T-helper 2 cell (primary cell): Measurements from ENCODE around the gene SAMD9.
"Not testable (repeated sequence)": the region's sequence is repeated elsewhere in the genome, so short reads cannot be mapped to it uniquely, and the experiment has no call there.

Source experiments
- DNase-seq, 5 experiments: peaks; one replicate each; pipeline versions ENCODE4 v3.0.0 to v3.0.0-alpha.2; 2012 to 2022
- total RNA-seq, 2 donors: gene quantifications; one replicate each; lab custom pipeline; 2026; lab: John Stamatoyannopoulos, UW

SAMD9 gene
- 115 to 201 reads per million in 2 donors for total RNA-seq

DNA sequence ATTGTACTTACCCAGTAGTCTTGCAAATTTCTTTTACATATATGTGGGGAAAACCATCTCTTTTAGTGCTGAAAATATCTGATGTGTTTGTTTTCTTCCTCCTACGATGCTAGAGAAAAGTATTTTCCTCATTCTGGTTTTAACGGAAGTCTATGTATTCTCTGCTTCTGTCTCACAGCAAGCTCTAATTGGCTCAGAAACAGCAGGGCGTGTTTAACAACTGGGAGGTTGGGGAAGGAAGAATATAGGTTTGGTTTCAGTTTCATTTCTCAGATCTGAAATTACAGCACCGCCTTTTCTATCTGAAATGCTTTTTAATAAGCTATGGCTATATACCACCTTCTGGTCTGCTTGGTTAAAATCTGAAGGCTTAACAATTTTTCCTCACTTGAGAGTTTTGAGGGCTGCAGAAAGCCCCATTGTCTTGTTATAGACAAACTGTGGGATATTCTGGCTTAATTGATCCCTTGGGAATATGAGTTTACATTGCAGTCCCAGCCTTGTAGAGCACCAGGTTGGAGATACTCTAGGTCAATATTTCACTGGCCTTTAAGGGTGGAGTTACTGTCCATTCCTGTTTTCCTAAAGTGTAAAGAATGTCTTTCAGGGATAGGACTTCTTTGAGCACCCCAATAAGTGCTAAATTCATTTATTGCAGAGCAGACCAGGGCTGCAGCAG is at the start of gene SAMD9:
SAMD9 (minus strand) TSS at position 128 of the 679 bp plus-strand sequence. CDS start 11,882 bp downstream, outside the sequence.
- DNase-seq = peak in 4 of 5 experiments; percentile 6 to 93 (median 57)

DNA sequence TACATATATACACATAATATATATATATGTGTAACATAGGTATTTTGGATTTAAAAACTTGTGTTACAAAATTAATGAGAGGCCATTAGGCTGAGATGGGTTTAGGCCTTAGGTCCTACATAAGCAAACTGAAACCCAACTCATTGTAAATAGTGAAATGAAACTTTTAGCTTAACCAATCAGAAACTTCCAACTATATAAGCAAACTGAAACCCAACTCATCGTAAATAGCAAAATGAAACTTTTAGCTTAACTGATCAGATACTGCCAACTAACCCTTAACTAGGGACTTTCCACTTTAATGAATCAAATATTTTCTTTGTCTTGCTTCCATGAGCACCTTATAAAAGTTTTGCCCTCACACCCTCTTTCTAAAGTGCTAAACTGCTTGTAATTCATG is 47.7 kb upstream of the SAMD9 start:
- DNase-seq = peak in 1 of 5 experiments; percentile 80

- DNase-seq = no peak
Observed at GRCh38 chr7:93164766-93165165, 47.0 kb upstream of the SAMD9 start.

- DNase-seq = no peak
Observed at GRCh38 chr7:93161181-93161762, 43.5 kb upstream of the SAMD9 start.

DNA sequence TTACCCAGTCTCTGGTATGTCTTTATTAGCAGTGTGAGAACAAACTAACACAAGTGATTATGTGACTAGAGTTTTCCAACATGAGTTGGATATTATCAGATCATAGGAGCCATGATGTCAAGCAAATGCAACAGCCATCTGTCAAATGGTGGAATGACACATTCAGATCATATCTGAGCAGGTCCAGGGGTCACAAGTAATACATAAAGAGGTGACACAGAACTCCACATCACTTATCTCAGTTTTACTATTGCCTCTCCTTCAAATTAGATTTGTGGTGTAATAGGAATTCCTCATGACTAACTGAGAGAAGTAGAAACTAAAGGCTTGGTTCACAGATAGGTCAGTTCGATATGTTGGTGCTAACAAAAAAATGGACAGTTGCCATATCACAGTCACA is 42.6 kb upstream of the SAMD9 start:
- DNase-seq = no peak

DNA sequence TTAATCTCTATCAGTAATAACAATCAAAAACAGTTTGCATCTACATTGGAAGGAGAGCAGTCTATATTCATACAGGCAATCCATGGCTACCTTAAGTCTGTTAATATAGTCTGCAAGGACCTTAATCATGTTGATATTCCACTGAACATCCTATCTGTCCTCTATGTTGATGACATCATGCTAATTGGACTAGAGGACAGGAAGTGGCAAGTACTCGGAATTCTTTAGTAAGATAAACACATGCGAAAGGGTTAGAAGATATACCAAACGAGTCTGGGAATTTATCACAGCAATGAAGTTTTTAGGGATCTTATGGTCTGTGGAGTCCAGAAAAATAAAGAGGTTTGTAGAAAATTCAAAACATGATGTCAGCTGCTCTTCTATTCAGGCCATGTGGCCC is 41.7 kb upstream of the SAMD9 start:
- DNase-seq = no peak

GRCh38 chr7:93156884-93157283 is 39.1 kb upstream of the SAMD9 start:
- DNase-seq = no peak

- DNase-seq = no peak
Observed at GRCh38 chr7:93150200-93150835, 32.5 kb upstream of the SAMD9 start.

GRCh38 chr7:93148727-93149126 is 30.9 kb upstream of the SAMD9 start:
- no peak for DNase-seq

DNA sequence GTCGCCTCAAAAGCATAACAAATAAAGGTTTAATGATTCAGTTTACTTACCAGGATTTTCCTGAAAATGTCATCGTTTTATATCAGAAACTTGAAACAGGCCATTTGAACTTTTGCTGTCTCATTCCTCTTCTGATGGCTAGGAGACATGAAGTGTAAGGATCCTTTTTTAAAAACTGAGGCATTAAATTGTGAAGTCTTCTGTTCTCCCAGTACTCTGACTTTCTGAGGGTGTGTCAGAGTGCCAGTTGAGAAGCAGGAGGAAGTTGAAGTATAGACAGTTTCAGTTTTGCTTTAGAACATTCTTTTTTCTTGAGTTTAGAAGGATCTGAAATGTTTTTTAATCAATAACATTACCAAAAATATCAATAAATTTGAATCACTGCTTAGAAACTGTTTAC is 30.4 kb upstream of the SAMD9 start, which contains the start of gene SAMD9L:
SAMD9L (minus strand) TSS at position 242 of the 400 bp plus-strand sequence. CDS start 12,414 bp downstream, outside the sequence.
- peak in 1 of 5 experiments; percentile 59 for DNase-seq

GRCh38 chr7:93147363-93147762 is 29.6 kb upstream of the SAMD9 start:
- DNase-seq = peak in 4 of 5 experiments; percentile 4 to 76 (median 16)

- peak in 1 of 5 experiments; percentile 46 for DNase-seq
Observed at GRCh38 chr7:93146472-93147141, 28.8 kb upstream of the SAMD9 start.

DNA sequence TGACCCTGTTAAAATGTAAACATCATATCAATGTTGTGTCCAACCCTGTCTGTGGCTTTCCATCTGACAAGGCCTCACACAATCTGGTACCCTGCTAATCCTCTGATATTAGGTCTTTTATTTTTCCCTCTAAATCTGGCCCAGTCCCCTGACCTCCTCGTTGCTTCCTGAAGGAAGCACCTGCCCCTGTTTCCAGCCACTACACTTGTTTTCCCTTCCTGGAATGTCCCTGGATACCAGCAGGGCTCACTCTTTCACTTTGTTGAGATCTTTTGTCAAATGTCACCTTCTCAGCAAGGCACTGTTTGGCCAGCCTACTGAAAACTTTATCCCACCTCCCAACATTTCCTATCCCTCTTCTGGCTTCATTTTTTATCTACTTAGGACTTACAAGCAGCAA is 28.3 kb upstream of the SAMD9 start:
- no peak for DNase-seq

DNA sequence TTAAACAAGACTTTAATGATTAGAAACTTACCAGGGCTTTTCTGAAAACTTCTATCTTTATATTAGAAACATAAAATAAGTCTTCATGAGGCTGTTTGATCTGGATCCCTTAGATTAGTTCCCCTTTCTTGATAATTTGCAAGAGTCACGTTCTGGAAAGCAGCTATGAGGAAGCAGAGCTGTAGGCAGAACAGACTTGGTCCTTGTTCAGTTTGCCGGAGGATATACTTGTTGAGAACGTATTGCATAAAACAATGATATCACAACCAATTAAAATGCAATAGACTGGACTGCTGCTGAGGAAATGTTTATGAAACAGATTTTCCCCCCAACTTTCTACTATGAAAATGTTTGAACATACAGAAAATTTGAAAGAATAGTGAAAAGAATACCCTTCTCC is 27.6 kb upstream of the SAMD9 start:
- DNase-seq = no peak

- DNase-seq = no peak
Observed at GRCh38 chr7:93142127-93142526, 24.3 kb upstream of the SAMD9 start.

GRCh38 chr7:93140582-93141191 is 22.9 kb upstream of the SAMD9 start:
- DNase-seq = no peak

DNA sequence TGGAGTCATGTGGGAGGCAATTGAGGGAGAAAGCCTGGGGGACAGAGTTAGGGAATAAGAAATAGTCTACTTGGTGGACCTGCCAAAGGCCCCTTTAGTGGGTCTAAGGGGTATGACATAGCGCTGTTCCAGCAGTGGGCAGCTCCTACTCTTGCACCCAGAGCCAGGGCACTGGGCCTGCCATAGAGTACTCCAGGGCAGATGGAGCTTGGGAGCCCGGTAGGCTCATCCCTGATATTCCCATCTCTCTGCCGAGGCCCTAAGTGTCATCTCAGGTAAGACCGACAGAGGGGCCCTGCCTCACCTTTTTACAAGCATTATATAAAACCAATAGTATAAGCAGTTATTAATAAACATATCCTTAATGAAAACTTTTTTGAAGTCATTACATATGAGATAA is 20.8 kb upstream of the SAMD9 start:
- DNase-seq = no peak

DNA sequence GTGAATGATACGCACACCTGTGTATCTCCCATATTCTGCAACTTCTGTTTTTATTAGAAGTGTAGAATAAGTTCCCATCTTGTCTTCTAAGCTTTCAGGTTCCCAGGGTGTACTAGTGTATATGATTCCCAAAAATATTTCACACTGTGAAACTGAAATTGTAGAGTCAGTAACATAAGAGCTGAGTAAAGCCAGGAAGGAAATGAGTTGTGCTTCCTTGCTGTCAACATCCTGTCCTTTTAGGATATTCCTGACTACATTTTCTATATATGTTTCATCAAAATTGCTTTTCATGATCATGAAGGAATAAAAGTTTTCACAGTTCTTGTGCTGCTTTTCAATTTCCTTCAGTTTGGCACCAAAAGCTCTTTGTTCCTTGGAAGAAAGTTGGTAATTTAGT is 15.2 kb upstream of the SAMD9 start:
- no peak for DNase-seq

GRCh38 chr7:93132216-93132615 is 14.4 kb upstream of the SAMD9 start:
- DNase-seq = no peak

GRCh38 chr7:93126954-93127353 is 9.2 kb upstream of the SAMD9 start:
- not testable (repeated sequence) for DNase-seq

DNA sequence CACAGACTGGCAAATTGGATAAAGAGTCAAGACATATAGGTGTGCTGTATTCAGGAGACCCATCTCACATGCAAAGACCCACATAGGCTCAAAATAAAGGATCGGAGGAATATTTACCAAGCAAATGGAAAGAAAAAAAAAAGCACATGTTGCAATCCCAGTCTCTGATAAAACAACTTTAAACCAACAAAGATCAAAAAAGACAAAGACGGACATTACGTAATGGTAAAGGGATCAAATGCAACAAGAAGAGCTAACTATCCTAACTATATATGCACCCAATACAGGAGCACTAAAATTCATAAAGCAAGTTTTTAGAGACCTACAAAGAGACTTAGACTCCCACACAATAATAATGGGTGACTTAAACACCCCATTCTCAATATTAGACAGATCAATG is 5.8 kb upstream of the SAMD9 start:
- DNase-seq = not testable (repeated sequence)
